ENCODE measurements around the gene C1orf116.
A peak's percentile ranks its signal among the peaks of the same experiment; 100 is the strongest.

Gene C1orf116

GRCh38 chr1:207051191-207051943 is 18.8 kb upstream of the C1orf116 start, which contains the start of gene YOD1:
Gene YOD1, minus strand, starts transcription at chr1:207051208. Its CDS starts 178 bp downstream, at chr1:207051030.
- no peak for DNase-seq (ENCODE audit: low read depth, low spot score)
- peak within 1 kb of the TSS; percentile 84 for H3K4me3 ChIP-seq (ENCODE audit: low read depth, low read length)
- TF ChIP-seq CTCF (IDR thresholded peaks at IDR 0.05; ENCODE audit: insufficient read depth, low read length, missing control alignments): no peak
- ChIA-PET CTCF (interaction anchor here (5.8 kb wide), 1 partner anchor 21 kb away, joined by 53 read pairs; the partner anchor contains the start of gene C1orf116), POLR2A (no interaction called here)

- ChIA-PET CTCF (interaction anchor here (0.6 to 5.8 kb wide), 18 partner anchors 8 to 355 kb away, joined by 3 to 53 read pairs (median 8); partner anchors contain the start of gene C1orf116), POLR2A (no interaction called here)
- H3K4me3 ChIP-seq (ENCODE audit: low read depth, low read length): peak overlapping the region; percentile 84
- TF ChIP-seq CTCF (IDR thresholded peaks at IDR 0.05; ENCODE audit: insufficient read depth, low read length, missing control alignments): no peak
- no peak for DNase-seq (ENCODE audit: low read depth, low spot score)
Observed at GRCh38 chr1:207050480-207051190, 18.1 kb upstream of the C1orf116 start.

DNA sequence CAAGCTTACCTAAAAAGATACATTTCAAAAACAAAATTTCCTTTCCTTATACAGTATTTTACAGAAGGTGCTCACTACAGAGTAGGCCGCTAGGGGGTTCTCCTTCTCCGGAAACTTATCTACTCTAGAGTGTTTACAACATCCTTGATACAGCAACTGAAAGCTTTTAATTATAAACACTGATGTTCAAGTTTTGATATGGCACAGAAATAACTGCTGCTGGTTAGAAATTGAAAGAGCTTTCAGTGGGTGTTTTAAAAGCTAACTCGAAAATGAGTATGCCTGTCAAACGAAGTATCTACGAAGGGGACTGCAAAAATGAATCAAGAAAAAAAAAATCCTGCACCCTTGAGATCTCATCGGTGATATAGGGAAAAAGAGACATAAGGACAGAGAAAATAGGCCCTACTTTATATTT is 17.4 kb upstream of the C1orf116 start:
- CTCF ChIA-PET: interaction anchor here (0.6 to 5.8 kb wide), 23 partner anchors 8 to 355 kb away, joined by 3 to 53 read pairs (median 5); partner anchors contain the start of gene C1orf116
- peak; percentile 60 for TF ChIP-seq CTCF (IDR thresholded peaks at IDR 0.05; ENCODE audit: insufficient read depth, low read length, missing control alignments)
- H3K4me3 ChIP-seq (ENCODE audit: low read depth, low read length): peak overlapping the region; percentile 84
- POLR2A ChIA-PET: no interaction called here
- no peak for DNase-seq (ENCODE audit: low read depth, low spot score)

- no peak for TF ChIP-seq CTCF (IDR thresholded peaks at IDR 0.05; ENCODE audit: insufficient read depth, low read length, missing control alignments)
- CTCF ChIA-PET: interaction anchor here (0.8 to 5.8 kb wide), 21 partner anchors 9 to 356 kb away, joined by 3 to 53 read pairs (median 5); partner anchors contain the start of gene C1orf116
- POLR2A ChIA-PET: no interaction called here
- no peak for DNase-seq (ENCODE audit: low read depth, low spot score)
- peak overlapping the region; percentile 84 for H3K4me3 ChIP-seq (ENCODE audit: low read depth, low read length)
Observed at GRCh38 chr1:207049514-207049913, 17.0 kb upstream of the C1orf116 start.

GRCh38 chr1:207049054-207049453 is 16.5 kb upstream of the C1orf116 start:
- ChIA-PET CTCF (interaction anchor here (0.8 to 5.8 kb wide), 13 partner anchors 10 to 356 kb away, joined by 3 to 53 read pairs (median 10); partner anchors contain the start of gene C1orf116), POLR2A (interaction anchor here (0.5 kb wide), 1 partner anchor 382 kb away, joined by 4 read pairs; no protein-coding TSS in a partner anchor)
- TF ChIP-seq CTCF (IDR thresholded peaks at IDR 0.05; ENCODE audit: insufficient read depth, low read length, missing control alignments): no peak
- H3K4me3 ChIP-seq (ENCODE audit: low read depth, low read length): no peak overlapping the region
- DNase-seq (ENCODE audit: low read depth, low spot score): no peak

DNA sequence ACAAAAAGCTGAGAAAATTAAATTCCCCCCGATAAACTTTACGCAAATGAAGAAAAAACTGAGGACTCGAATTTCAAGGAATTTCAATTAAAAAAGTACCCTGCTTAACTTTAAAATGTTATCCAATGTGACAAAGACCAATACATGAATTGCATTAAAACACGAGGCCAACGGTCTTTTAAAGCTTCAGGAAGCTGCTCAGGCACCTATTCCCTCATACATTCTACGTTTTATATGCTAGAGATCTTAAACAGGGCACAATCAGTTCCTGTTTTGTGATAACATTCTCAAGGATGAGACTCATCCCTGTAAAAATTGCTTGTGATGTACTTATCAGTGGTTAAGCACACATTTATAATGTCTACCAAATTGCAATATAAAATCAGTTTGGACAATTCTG is 15.5 kb upstream of the C1orf116 start:
- POLR2A ChIA-PET: no interaction called here
- CTCF ChIA-PET: interaction anchor here (1.1 to 5.8 kb wide), 8 partner anchors 9 to 436 kb away, joined by 4 to 53 read pairs (median 12); partner anchors contain the start of genes C1orf116 and EIF2D
- no peak for DNase-seq (ENCODE audit: low read depth, low spot score)
- no peak for TF ChIP-seq CTCF (IDR thresholded peaks at IDR 0.05; ENCODE audit: insufficient read depth, low read length, missing control alignments)
- no peak overlapping the region for H3K4me3 ChIP-seq (ENCODE audit: low read depth, low read length)

Data from AG04449 (cell line).